ENCODE measurements around the gene TECPR2.

DNA sequence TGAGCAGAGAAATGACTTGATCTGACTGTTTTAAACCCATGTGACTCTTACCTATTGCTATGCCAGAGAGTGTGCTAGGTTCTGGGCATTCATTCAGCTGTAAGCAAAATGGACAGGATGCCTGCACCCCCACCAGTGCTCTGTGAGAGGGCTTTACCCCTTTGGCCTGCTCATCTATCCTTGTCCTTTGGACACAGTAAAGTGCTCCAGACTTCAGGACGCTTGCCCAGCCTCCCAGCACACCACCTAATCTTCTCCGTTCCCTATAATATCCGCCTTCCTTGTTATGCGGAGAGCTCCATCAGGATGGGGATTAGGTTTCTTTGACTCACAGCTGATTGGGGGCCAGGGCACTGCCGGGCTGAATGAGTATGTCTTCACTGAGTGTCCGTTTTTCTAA is 47.6 kb upstream of the TECPR2 start:
- TF ChIP-seq NFRKB (IDR thresholded peaks at IDR 0.05) (no peak), FOXM1 (IDR thresholded peaks at IDR 0.05; ENCODE audit: borderline replicate concordance) (no peak), ZNF384 (IDR thresholded peaks at IDR 0.05) (no peak), ELF4 (IDR thresholded peaks at IDR 0.05) (no peak), FOXA1 (IDR thresholded peaks at IDR 0.05) (no peak), FOXK2 (IDR thresholded peaks at IDR 0.05) (no peak), HDGF (IDR thresholded peaks at IDR 0.05; ENCODE audit: borderline replicate concordance) (no peak), SP1 (IDR thresholded peaks at IDR 0.05) (no peak)

Measured in HEK293T (cell line).